K562 (cell line): ENCODE data around the gene LARP4B. TPM values are rescaled to one million over a fixed set of nuclear protein-coding genes. Genes with fewer than 3 reads are reported as not detected.

Experiments used
- ATAC-seq: fragments of 200-7000 bp; cut with Tn5 transposase; 3 replicates; pipeline ENCODE4 v1.9.1; 2020; ENCODE audit warnings: moderate library complexity
- BruUV-seq: library from RNA; stranded (reverse); fragments of 400-500 nt; replicated peaks from 2 replicates; lab custom pipeline; 2021; lab: Mats Ljungman, UMichigan
- CTCF ChIA-PET: fragments of 300-600 bp; formaldehyde crosslinking; extraction: SDS; loops from one replicate; lab custom pipeline; 2021; ENCODE audit warnings: low intra/inter-chr PET ratio; lab: Yijun Ruan, JAX
- POLR2A ChIA-PET: fragments of 300-600, 350-650 bp; sonication (Branson Sonifier 250); formaldehyde crosslinking; extraction: SDS; loops from one replicate; lab custom pipeline; 2021; ENCODE audit warnings: antibody characterized with exemption, inconsistent platforms; lab: Yijun Ruan, JAX
- DNase-seq, 4 experiments: peaks; one replicate each; pipeline versions ENCODE4 v3.0.0 to v3.0.0-alpha.2; 2011 to 2018; ENCODE audit warnings: low spot score in 3 of 4, mixed read lengths in 3 of 4; ENCODE audit errors: extremely low read depth in 1 of 4
- FAIRE-seq: peaks from 2 replicates; lab custom pipeline; 2011; peaks lifted over from hg19 to GRCh38; lab: Jason Lieb, UNC
- H2AFZ ChIP-seq: 2 replicates; pipeline ENCODE4 v1.6.0; 2011; ENCODE audit warnings: low read depth, low read length, control low read depth, inconsistent platforms
- H3K27ac ChIP-seq: fragments of 200-600 bp; 3 replicates; pipeline ENCODE4 v1.8.0; 2011; ENCODE audit warnings: low read depth, mild to moderate bottlenecking, control low read depth, inconsistent platforms, low read length, moderate library complexity, mixed read lengths; ENCODE audit errors: extremely low read depth
- H3K27me3 ChIP-seq, 2 experiments: fragments of 300-600 bp in 1 of 2; 2 replicates in 1 of 2; 3 replicates in 1 of 2; pipeline versions ENCODE4 v1.6.0 to v1.8.0; 2011; ENCODE audit warnings: inconsistent platforms in 2 of 2, low read length in 2 of 2, mild to moderate bottlenecking in 1 of 2, mixed read lengths in 1 of 2, moderate library complexity in 1 of 2; ENCODE audit not compliant: control insufficient read depth in 2 of 2, insufficient read depth in 2 of 2
- H3K36me3 ChIP-seq: fragments of 300-600 bp; 3 replicates; pipeline ENCODE4 v1.8.0; 2011; ENCODE audit warnings: mild to moderate bottlenecking, low read length, inconsistent platforms; ENCODE audit not compliant: control insufficient read depth, insufficient read depth
- H3K4me1 ChIP-seq, 2 experiments: fragments of 200-600 bp in 1 of 2; replicated peaks in 1 of 2; 2 replicates in 1 of 2; 3 replicates in 1 of 2; pipeline versions ENCODE4 v1.5.1 to v1.8.0; 2011; ENCODE audit warnings: inconsistent platforms in 2 of 2, low read length in 2 of 2, mild to moderate bottlenecking in 1 of 2, mixed read lengths in 1 of 2, moderate library complexity in 1 of 2; ENCODE audit not compliant: control insufficient read depth in 2 of 2, insufficient read depth in 2 of 2
- H3K4me2 ChIP-seq: 2 replicates; pipeline ENCODE4 v1.6.1; 2011; ENCODE audit warnings: low read length, control low read depth, inconsistent platforms, mixed read lengths; ENCODE audit not compliant: insufficient read depth
- H3K4me3 ChIP-seq: fragments of 200-600 bp; sonication (generic), shearing (Covaris generic); 2 replicates; pipeline ENCODE4 v1.5.1; 2016; ENCODE audit warnings: control low read depth, inconsistent platforms
- H3K79me2 ChIP-seq: fragments of 200-600 bp; 3 replicates; pipeline ENCODE4 v1.8.0; 2011; ENCODE audit warnings: low read length, inconsistent platforms; ENCODE audit not compliant: control insufficient read depth, insufficient read depth
- H3K9ac ChIP-seq, 2 experiments: 2 replicates each; pipeline versions ENCODE4 v1.6.0 to v1.6.1; 2011; ENCODE audit warnings: low read depth in 2 of 2, low read length in 2 of 2, control low read depth in 1 of 2, inconsistent platforms in 1 of 2, mild to moderate bottlenecking in 1 of 2, mixed read lengths in 1 of 2; ENCODE audit not compliant: insufficient read depth in 1 of 2
- H3K9me1 ChIP-seq: one replicate; pipeline ENCODE4 v1.6.0; 2011; ENCODE audit warnings: inconsistent platforms, mild to moderate bottlenecking, low read length, moderate library complexity; ENCODE audit not compliant: control insufficient read depth, insufficient read depth
- H3K9me3 ChIP-seq: replicated peaks from 2 replicates; pipeline ENCODE4 v1.5.1; 2011; ENCODE audit warnings: low read depth, low read length, inconsistent platforms; ENCODE audit not compliant: control insufficient read depth, insufficient read depth
- H4K20me1 ChIP-seq: replicated peaks from 2 replicates; pipeline ENCODE4 v1.6.1; 2011; ENCODE audit warnings: low read length, inconsistent platforms, mixed read lengths; ENCODE audit not compliant: control insufficient read depth, insufficient read depth
- BRD9 ChIP-seq: fragments of 450-650 bp; IDR thresholded peaks from 2 replicates; pipeline ENCODE4 v1.6.1; 2018; ENCODE audit warnings: low read depth; ENCODE audit not compliant: partially characterized antibody
- CREM ChIP-seq: IDR thresholded peaks from 2 replicates; pipeline ENCODE4 v1.6.1; 2014; ENCODE audit warnings: antibody characterized with exemption, low read depth
- NEUROD1 ChIP-seq: fragments of 150-350 bp; IDR thresholded peaks from 2 replicates; pipeline ENCODE4 v1.6.1; 2014; ENCODE audit warnings: borderline replicate concordance, low read length, low read depth; ENCODE audit not compliant: partially characterized antibody
- PHF21A ChIP-seq: fragments of 450-650 bp; IDR thresholded peaks from 2 replicates; pipeline ENCODE4 v1.6.1; 2017; ENCODE audit warnings: low read depth, borderline replicate concordance
- PURB ChIP-seq: sonication (generic); formaldehyde crosslinking; IDR thresholded peaks from 2 replicates; pipeline ENCODE4 v1.9.0; 2021; ENCODE audit warnings: low read depth, mild to moderate bottlenecking, missing genetic modification reagents
- RBFOX2 ChIP-seq: fragments of 200-400 bp; formaldehyde crosslinking; IDR thresholded peaks from 2 replicates; pipeline ENCODE4 v1.6.1; 2017; ENCODE audit warnings: low read depth, mild to moderate bottlenecking, low read length, moderate library complexity
- SMARCE1 ChIP-seq: fragments of 450-650 bp; IDR thresholded peaks from 2 replicates; pipeline ENCODE4 v1.7.1; 2016; ENCODE audit warnings: mild to moderate bottlenecking
- TCF7L2 ChIP-seq: fragments of 150-350 bp; IDR thresholded peaks from 2 replicates; pipeline ENCODE4 v1.6.1; 2016; ENCODE audit warnings: low read depth, mild to moderate bottlenecking, low read length, moderate library complexity
- ZNF174 ChIP-seq: fragments of 250-450 bp; sonication (Bioruptor Pico); IDR thresholded peaks from 2 replicates; pipeline ENCODE4 v1.4.0; 2020; ENCODE audit warnings: mild to moderate bottlenecking
- ZNF175 ChIP-seq: fragments of 200-800 bp; sonication (Bioruptor generic); IDR thresholded peaks from 2 replicates; pipeline ENCODE4 v1.6.1; 2016; ENCODE audit warnings: low read depth, mild to moderate bottlenecking, missing genetic modification characterization, missing compliant biosample characterization
- WGBS: fragments of 100-300 bp; shearing (Covaris generic); methylation state at CpG from one replicate; pipeline ENCODE4 v1.1.6; 2016; ENCODE audit warnings: low coverage, mixed read lengths; ENCODE audit not compliant: insufficient coverage; ENCODE audit errors: missing lambda C conversion rate; 5-methylcytosine and 5-hydroxymethylcytosine counted together
- in situ Hi-C: fragments of 300-500 bp; cut with MboI; formaldehyde crosslinking; loops from 4 replicates; pipeline ENCODE4 v1.15.0; 2018; ENCODE audit warnings: inconsistent platforms, mixed read lengths
- intact Hi-C: fragments of 100-400 bp; cut with micrococcal nuclease; formaldehyde crosslinking; loops from 2 replicates; pipeline ENCODE4 v1.14.2; 2022
- polyA plus RNA-seq, 8 experiments: library from polyadenylated mRNA; depleted of rRNA in 4 of 8; stranded (reverse) in 5 of 8; unstranded in 3 of 8; fragments of >200 nt; fragmentation: Nextera tagmentation in 2 of 8; fragmentation: Illumina TruSeq in 1 of 8; extraction: Ambion mirVana in 2 of 8; extraction: Trizol in 1 of 8; gene quantifications; 2 replicates each; pipeline versions ENCODE4 v1.2.1 to v1.2.3, GENCODE V29; 2011 to 2014; ENCODE audit warnings: inconsistent platforms in 1 of 8, missing spikeins in 1 of 8
- total RNA-seq, 7 experiments: library from RNA; depleted of rRNA in 6 of 7; stranded (reverse); fragments of >200 nt in 6 of 7; fragmentation: Illumina TruSeq in 2 of 7; extraction: Trizol in 2 of 7; gene quantifications; 2 replicates each; pipeline versions ENCODE4 v1.2.1 to v1.2.3, GENCODE V29; 2011 to 2021; ENCODE audit warnings: low replicate concordance in 1 of 7
- TF ChIP-seq, protein P1 (sequence below): sonication (generic); formaldehyde crosslinking; IDR thresholded peaks from 2 replicates; pipeline ENCODE4 v1.8.0; 2022; ENCODE audit warnings: missing genetic modification reagents, mild to moderate bottlenecking, moderate library complexity, borderline replicate concordance

The LARP4B gene
- total and polyA plus RNA-seq, 9 of the 15 experiments (the other 6 are each of a cell fraction or from before 2014, with no cell fraction given), result 11.8 to 130 (median 42.6) TPM

GRCh38 chr10:964988-965417 is 33.5 kb upstream of the LARP4B start:
- Histone ChIP-seq H3K4me2 (no peak overlapping the region), H3K9me1 (no peaks in the 10 kb centered on the region), H3K79me2 (no peaks in the 10 kb centered on the region), H4K20me1 (no peaks in the 10 kb centered on the region; the same call in 1 of the 2 replicates), H3K36me3 (no peaks in the 10 kb centered on the region), H2AFZ (no peak overlapping the region), H3K27ac (no peak overlapping the region), H3K9ac (peak overlapping the region in 1 of 2 experiments; percentile 6; a peak in 1 of 4 replicates), H3K9me3 (no peaks in the 10 kb centered on the region), H3K4me1 (peaks cover 0 to 8% of the 10 kb centered on the region in 2 experiments; a peak in 3 of 5 replicates), H3K4me3 (no peak overlapping the region), H3K27me3 (peaks cover 29 to 43% of the 10 kb centered on the region in 2 experiments)
- DNase-seq, result no peak
- ATAC-seq, result no peak
- intact Hi-C loops, result no loop called here
- in situ Hi-C loops, result no loop called here
- POLR2A ChIA-PET, result no interaction called here
- FAIRE-seq, result no peak
- CTCF ChIA-PET, result no interaction called here
- TF ChIP-seq CREM, result no peak
- BruUV-seq, result no TSS peak
- 69% methylated on average over 15 of the region's 20 CpGs for WGBS

GRCh38 chr10:964321-964987 is 32.9 kb upstream of the LARP4B start:
- Histone ChIP-seq H3K9me1 (no peaks in the 10 kb centered on the region), H3K27me3 (peaks cover 27 to 43% of the 10 kb centered on the region in 2 experiments; a peak in 4 of 5 replicates), H3K4me3 (no peak overlapping the region), H2AFZ (no peak overlapping the region), H3K4me2 (no peak overlapping the region), H3K4me1 (peaks cover 0 to 8% of the 10 kb centered on the region in 2 experiments; a peak in 3 of 5 replicates), H3K9ac (peak overlapping the region in 1 of 2 experiments; percentile 6; a peak in 1 of 4 replicates), H3K9me3 (no peaks in the 10 kb centered on the region), H3K79me2 (no peaks in the 10 kb centered on the region), H3K27ac (no peak overlapping the region), H3K36me3 (no peaks in the 10 kb centered on the region), H4K20me1 (no peaks in the 10 kb centered on the region)
- in situ Hi-C loops, result no loop called here
- DNase-seq (no peak), FAIRE-seq (no peak), ATAC-seq (peak; percentile 40)
- no TSS peak for BruUV-seq
- TF ChIP-seq NEUROD1 (no peak), ZNF174 (CRISPR knock-in tag) (no peak), ZNF175 (CRISPR knock-in tag) (no peak), SMARCE1 (no peak), BRD9 (no peak), TCF7L2 (no peak), PHF21A (no peak), PURB (CRISPR knock-in tag) (no peak), RBFOX2 (no peak)
- TF ChIP-seq, protein P1, sequence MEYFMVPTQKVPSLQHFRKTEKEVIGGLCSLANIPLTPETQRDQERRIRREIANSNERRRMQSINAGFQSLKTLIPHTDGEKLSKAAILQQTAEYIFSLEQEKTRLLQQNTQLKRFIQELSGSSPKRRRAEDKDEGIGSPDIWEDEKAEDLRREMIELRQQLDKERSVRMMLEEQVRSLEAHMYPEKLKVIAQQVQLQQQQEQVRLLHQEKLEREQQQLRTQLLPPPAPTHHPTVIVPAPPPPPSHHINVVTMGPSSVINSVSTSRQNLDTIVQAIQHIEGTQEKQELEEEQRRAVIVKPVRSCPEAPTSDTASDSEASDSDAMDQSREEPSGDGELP (CRISPR knock-in tag), result no peak
- 57% methylated on average over 14 of the region's 15 CpGs for whole genome bisulfite sequencing
- POLR2A ChIA-PET, result no interaction called here
- CTCF ChIA-PET, result no interaction called here
- intact Hi-C loops, result no loop called here
